Mesenteric fat pad (tissue), 1 donor: ENCODE results near the gene PGAM5. TPM values are rescaled to one million over a fixed set of nuclear protein-coding genes. Genes with fewer than 3 reads are reported as not detected.

Experiments
- DNase-seq: peaks from one replicate; pipeline ENCODE4 v3.0.0-alpha.2; 2020; ENCODE audit warnings: low spot score
- long read RNA-seq: library from polyadenylated mRNA; unstranded; transcript quantifications from one replicate; pipeline ENCODE4 v2.0.0, GENCODE V29; 2020
- total RNA-seq: library from RNA; stranded (reverse); fragmentation: NEBNext Ultra II Directional; extraction: Animal tissue kit (Norgen Biotek cat#: 25700); gene quantifications from one replicate; pipeline ENCODE4 v1.2.1, GENCODE V29; 2021
- donor health status: DM: yes; HTN: yes; CAD: no.

The PGAM5 gene
- 33.4 TPM for total RNA-seq
- long read RNA-seq, partial matches to known transcripts: 0 of 1 reads
- long read RNA-seq, other reads (novel, unspliced or antisense): 0 of 1 reads

DNA sequence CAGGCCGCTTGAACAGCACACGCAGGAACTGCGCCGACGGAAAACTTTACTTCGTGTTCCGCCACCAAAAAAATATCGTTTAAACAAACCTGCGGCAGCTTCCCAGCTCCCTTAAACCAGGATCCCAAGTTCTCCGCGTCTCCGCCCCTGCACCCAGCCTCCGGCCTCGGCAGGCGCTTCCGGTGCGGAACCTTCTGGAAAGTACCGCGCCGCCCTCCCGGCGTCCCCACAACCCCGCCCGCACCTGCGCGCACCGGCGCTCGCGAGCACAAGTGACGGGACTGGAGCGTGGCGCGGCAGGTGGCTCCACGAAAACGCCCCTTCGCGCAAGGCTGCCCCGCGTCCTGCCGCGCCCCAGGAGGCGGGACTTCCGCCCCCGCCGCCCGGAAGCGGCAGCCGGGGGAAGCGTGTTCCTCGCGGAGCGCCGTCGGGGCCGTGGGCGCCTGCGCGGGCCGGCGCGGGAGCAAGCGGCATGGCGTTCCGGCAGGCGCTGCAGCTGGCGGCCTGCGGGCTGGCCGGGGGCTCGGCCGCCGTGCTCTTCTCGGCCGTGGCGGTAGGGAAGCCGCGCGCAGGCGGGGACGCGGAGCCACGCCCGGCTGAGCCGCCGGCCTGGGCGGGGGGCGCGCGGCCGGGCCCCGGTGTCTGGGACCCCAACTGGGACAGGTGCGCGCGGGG is at the start of gene PGAM5:
Gene PGAM5, plus strand, starts transcription at position 438 of the 675 bp plus-strand sequence. Its CDS starts 35 bp downstream, at position 473.
- peak; percentile 93 for DNase-seq

DNA sequence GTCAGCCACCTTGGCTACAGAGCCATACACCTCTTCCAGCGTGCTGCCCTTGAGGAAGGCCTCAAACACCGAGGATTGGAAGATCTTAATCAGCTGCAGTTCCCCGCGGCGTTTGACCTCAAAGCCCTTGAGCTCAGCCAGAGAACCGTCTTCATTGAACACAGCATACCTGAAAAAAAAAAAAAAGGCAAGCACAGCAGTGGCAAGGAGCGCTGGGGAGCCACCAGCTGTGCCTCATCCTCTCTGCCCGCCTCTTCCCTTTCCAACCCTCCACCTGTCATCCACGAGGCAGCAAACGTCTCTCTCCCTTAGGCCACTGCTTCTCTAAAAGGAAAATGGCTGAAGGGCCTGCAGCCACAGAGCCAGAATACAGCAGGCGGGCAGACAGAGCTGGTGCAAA is 49.6 kb upstream of the PGAM5 start:
- no peak for DNase-seq

DNA sequence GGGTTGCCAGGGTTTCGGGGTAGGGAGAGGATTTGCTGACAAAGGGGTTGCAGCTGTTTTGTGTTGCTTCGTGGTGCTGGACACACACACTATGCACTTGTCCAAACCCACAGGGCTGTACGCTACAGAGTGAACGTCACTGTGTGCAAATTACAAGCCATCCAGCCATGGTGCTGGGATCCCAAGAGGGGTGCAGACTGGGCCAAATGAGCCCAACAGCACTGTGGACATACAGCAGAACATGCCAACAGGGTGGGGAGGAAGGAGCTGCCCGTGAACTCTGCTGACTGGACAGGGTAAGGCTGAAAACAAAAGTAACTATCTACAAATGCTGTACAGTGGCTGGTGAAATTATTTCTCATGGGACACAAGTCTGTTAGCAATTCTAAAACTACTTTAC is 48.7 kb upstream of the PGAM5 start:
- DNase-seq: no peak

DNA sequence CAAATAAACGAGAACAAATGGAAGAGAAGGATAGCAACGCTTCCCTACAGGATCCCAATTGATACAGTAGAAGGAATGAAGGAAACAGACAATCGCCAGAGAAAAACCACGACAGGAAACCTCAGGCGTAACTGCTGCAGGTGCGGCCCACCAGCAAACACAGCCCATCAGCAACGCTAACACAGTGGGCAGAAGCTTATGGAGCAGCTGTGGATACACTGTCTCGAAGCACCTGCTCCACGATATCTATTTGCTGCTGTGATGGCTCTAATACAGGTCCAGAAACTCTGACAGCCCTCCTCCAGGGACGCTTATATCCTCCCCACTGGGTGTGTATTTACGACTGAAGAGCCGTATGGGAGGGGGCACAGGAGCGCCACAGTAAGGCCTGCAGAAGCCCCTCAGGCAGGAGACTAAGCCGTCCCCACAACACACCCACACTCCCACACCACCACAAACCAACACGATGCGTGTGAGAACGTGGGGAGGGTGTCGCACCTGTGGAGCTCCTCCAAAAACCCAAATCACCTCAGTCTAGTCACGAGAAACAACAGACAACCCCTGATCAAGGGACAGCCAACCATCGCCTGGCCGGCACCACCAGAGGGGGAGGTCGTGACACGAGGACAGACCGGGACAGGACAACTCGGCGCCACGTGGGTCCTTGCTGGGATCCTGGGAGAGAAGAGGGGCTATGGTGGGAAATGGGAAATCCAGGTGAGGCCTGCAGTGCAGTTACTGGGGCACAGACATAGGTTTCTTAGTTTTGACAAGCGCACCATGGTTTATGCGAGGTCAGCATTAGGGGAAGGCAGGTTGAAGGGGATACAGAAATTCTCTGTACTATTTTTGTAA is 47.5 kb upstream of the PGAM5 start:
- no peak for DNase-seq

DNA sequence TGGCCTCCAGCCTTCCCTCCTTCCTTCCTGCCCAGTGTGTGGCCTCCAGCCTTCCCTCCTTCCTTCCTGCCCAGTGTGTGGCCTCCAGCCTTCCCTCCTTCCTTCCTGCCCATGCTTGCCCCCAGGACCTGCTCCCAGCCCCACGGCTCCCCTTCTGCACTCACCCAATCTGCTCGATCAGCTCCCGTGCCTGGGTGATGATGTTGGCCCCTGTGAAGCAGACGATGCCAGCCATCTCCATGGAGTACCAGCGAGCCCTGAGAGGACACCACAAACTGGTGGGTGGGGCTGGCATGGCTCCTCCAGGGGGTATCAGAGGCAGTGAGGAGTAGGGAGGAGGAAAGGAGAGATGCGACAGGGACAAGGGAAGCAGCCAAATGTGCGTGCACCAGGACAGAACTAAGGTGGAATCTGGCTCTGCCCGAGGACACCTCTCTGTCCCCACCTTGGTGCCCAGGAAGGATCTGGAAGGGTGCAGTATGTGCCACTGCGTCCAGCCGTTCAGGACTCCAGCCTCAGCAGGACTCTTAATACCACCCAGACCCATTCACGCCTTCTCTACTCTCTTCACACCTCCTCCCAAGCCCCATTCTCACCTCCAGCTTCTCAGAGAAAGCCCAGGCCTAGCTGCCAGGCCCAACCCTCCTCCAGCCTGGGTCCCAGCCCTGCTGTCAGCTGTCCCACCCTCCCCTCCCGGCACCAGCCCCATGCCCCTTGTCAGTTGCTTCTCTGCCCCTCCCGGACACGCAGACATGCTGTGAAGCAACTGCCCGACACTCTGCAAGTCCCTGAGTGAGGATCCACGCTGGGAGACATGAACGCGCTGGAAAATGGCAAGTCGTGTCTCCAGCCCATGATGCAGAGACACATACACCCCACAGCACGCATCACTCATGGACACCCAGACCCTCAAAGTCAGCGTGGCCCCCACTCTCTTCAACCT is 46.2 kb upstream of the PGAM5 start:
- no peak for DNase-seq

DNA sequence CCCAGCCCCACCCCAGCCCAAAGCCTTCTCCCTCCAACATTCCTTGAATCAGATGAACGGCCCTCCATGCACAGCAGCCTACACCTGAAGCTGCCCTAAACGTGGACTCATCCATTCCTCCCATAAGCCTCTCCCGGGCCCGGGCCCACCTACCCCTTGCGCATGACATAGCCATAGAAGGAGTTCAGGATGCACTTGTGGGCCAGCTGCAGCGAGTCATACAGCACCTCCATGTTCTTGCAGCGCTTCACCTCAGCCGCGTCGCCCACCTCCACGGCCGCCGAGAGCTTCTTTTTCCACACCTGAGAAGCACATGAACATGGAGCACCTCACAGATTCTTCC is 45.5 kb upstream of the PGAM5 start:
- DNase-seq: no peak

DNA sequence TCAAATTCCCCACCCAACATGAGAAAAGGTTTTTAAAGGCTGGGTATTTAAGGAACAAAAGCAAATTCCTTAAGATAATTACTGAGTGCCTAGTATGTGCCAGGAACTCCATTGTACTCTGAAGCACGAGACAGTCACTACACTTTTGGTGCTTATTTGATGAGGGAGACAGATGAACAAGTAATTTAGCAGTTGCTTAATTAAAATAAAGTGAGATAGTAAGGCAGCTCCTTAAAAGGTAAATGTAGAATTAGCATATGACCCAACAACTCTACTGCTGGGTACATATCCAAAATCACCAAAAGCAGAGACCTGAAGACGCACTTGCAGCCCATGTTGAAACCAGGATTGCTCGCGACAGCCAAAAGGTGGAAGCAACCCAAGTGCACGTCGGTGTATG is 44.8 kb upstream of the PGAM5 start:
- DNase-seq: no peak

DNA sequence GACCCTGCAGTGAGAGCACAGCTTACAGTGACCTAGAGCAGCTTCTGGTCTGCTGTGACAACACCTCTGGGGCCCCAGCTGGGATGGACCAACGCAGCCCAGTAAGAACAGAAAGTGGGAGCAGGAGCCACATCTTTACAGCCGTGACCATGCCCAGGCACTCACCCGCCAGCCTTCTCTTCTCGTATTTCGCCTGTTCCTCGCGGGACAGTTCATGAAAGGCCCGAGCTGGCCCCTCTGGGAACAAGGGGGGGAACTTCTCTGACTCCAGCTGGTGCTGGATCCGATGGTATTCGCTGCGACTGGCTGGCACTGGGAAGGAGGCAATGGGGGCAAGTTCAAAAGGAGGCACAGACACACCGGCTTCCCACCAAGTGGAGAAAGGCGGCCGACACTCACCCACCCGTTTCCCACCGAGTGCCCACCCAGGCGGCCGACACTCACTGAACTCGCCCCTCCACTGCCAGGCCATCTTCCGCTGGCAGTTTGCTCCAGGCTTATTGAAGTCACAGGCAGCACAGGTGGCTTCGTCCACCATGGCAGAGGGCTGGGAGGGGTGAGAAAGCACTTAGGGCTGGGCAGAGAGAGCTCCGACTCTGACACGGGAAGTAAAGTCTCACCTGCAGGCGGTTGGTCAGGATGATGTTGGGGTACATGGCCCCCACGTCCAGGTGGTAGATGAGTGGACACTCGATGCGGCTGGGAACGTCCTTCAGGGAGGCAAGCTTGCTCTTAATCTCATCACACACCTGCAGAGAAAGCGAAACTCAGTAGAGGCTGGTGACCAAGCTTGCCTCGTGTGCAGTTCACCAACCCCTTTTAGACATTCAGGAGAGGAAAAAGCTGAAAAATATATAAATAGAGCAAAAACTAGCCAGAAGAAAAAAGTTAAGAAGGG is 42.2 kb upstream of the PGAM5 start:
- no peak for DNase-seq

DNA sequence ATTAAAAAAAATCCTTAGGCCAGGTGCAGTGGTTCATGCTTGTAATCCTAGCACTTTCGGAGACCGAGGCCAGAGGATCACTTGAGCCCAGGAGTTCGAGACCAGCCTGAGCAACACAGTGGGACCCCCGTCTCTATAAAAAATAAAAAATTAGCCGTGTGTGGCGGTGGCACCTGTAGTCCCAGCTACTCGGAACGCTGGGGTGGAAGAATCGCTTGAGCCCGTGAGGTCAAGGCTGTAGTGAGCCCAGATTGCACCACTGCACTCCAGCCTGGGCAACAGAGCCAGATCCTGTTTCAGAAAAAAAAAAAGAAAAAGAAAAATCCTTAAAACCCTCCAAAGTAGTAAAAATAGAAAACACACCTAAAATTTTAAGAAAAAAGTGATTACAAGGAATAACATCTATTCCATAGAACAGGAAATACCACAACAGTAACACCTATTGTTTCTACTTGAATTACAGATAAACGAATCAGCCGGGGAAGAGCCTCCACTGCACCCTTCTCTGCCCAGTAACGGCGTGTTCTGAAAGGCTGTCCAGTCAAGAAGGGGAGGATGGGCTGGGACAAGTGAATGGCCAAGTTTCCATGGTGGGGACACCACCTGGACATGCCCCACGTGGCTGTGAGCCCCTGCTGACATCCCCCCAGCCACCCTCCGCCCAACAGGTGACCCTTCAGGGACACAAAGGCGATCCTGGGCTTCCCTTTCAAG is 41.3 kb upstream of the PGAM5 start:
- DNase-seq: no peak

DNA sequence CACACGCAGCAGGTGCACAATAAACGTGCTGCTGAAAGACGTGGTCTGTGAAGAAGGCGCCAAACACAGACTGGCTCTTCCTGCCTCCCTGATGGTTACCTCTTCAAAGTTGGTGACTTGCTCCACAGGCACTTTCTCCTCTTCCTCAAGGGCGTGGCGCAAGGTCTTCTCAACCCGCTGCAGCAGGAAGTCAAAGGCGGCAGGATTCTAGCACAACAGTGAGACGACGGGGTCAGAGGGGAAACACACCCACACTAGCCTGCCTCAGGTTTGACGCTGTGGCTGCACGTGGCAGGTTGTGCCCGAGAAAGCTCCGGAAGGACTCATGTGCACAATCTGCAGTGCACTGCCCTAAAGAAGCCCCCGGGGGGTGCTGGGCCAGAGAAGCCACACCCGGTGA is 38.5 kb upstream of the PGAM5 start:
- DNase-seq: no peak

DNA sequence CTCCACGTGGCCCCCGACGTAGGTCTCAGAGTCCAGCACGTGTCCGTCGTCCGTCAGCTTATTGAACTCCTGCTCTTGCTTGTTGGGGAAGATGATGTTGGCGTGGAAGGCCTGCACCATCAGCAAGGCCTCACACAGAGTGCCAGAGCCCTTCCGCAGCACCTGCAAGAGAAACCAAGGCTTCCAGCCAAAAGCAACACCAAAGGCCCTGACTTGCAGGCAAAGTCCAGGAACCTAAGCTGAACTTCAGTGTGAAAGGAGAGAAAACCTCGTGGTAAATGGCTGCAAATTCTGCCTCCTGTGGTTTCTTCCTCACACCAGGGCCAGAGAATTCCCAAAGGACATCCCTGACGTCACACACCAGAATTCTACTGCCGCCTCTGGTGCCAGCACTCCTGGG is 38.0 kb upstream of the PGAM5 start:
- no peak for DNase-seq

DNA sequence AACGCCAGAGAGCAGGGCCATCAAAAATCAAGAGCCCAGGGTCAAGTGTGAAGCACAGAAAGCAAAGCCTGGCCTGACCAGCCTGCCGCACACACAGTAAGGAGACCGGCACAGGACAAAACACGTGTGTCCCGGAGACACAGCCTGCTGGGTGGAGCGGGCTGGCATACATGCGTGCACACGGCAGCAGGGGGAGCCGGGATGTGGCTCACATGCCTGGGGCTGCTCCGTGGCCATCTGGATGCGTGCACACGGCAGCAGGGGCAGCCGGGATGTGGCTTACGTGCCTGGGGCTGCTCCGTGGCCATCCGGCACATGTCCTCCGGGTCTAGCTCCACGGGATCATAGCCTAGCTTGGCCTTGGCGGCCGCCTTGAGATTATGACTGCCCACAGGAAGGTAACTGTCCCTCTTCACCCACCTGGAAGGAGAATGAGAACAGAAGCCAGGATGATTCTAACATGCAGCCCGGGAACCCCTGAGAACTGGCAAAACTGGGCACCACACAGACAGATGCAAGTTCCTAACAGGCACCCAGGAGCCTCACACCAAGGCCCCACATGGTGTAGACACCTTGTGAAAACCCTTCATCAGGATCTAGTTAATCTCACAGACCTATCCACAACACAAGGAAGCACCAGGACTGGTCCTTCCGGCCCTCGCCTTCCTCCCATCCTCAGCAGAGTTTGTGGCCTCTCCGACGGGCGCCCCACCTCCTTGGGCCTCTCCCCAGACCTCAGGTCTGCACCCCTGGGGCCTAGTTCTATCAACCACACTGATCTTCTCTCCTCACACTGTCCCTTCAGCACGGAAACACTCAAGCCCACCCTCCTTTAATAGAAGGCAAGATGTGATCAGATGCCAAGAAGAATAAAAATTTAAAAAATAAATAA is 37.1 kb upstream of the PGAM5 start:
- DNase-seq: no peak

DNA sequence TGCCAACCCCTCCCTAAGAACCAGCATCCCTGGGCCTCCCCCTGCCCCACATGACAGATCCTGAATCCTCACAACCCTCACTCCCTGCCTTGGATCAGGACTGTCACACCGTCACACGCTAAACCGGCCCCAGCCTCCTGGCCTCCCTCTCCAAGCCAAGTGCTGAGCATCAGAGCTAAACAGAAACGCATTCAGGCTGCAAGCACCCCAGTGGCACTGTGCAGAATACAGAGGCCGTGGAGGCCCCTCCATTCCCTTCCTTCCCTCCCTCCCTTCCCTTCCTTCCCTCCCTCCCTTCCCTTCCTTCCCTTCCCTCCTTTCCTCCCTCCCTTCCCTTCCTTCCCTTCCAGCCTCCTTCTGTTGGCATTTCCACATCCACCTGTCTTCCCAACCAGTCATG is 36.1 kb upstream of the PGAM5 start:
- no peak for DNase-seq

DNA sequence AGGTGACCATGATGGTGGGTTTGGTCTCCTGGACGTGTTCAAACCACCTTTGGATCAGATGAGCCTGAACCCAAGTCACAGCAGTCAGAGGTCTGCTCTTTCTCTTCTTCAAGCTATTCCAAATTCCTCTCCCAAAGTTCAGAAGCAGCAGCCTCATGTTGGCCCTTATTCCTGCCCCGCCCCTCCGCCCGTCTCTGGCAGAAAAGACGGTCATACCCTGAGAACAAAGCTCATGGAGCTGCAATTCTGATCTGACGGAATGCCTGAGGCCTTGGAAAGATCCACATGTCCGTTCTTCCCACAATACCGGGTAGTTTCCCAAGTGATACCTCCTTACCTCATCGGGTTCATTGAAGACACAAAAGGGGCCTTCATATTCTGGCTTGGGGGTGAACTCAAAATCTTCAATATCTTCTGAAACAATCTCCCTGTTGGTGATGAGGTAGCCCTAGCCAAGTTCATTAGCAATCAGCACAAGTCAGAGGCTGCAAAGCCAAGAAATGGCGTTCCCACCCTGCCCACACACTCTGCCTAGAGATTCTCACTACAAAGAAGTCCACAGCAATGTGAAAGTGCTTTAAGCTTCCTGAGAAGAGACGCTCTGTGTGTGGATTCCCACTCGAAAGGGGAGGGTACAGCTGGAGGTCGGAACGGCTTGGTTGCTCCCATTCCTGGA is 34.7 kb upstream of the PGAM5 start:
- no peak for DNase-seq

DNA sequence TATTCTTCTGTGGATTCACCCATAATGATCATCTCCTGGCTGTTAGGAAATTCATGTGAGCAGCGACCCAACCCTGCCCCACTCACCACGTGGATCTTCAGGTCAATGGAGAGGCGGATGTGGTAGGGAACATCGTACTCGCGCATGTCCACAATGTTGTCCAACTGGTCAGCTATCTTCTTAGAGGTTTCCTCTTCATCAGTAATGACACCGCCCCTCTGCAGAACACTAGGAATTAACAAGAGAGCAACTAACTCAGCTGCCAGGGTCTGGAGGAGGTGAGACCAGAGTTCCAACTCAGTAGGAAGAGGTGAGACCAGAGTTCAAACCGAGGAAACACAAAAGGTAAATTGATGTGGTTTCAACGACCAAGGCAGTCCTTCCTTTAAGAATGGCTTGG is 33.1 kb upstream of the PGAM5 start:
- DNase-seq: no peak

DNA sequence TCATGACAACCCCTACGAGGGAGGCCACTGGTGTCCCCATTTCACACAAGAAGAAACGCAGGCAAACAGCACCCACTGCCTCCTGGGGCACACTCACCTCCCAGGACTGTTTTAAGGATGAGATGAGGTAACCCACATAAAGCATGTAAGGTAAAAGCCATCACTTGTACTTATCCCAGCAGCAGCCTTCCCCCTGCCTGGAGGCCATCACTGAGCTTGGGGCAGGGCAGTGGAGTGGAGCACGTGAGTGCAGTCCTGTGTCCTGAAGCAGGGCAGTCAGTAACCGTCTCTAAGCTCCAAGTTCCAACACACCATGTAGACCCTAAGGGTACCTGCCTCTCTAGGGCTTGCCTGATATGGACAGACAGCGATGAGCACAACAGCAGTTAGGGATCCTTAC is 25.2 kb upstream of the PGAM5 start:
- no peak for DNase-seq

DNA sequence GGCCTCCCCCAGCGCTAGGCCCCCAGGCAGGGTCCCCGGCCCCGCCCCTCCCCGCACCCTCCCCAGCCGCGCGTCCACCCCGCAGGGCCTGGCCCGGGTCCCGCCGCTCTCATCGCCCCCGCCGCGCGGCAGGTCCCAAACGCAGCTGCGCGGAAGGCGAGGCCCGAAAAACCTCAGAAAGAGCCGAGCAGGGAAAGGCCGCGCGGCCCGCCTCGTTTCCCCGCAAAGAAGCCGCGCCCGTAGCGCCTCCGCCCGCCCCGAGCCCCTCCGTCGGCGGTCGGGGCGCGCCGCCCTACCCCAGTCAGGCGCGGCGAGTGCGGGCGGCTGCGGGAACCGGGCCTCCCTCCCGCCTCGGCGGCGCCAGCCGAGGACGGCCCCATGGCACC is 23.8 kb upstream of the PGAM5 start:
- no peak for DNase-seq
